ENCODE results near the gene PLA2G4D.
A peak's percentile ranks its signal among the peaks of the same experiment; 100 is the strongest.

The PLA2G4D gene

DNA sequence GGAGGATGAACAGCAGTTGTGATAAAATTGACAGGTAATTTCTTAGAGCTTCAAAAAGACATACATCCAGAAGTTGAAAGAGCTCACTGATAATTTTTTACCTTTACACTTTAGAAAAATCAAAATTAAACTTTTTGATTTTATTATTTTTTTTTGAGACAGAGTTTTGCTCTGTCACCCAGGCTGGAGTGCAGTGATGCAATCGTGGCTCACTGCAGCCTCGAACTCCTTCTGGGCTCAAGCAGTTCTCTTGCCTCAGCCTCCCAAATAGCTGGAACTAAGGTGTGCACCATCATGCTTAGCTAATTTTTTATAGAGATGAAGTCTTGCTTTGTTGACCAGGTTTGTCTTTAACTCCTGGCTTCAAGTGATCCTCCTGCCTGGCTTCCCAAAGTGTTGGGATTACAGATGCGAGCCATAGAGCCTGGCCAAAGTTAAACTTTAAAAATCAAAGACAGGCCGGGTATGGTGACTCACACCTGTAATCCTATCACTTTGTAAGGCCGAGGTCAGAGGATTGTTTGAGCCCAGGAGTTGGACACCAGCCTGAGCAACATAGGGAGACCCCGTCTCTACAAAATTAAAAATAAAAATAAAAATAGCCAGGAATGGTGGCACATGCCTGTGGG, 40.4 kb upstream of the PLA2G4D start:
- Mint-ChIP-seq H3K4me1 (no peaks in the 10 kb centered on the region), H3K27me3 (peaks cover 35% of the 10 kb centered on the region), H3K27ac (ENCODE audit: low read depth) (no peak overlapping the region), H3K36me3 (ENCODE audit: insufficient read depth) (no peaks in the 10 kb centered on the region), H3K4me3 (no peak overlapping the region), H3K9me3 (no peaks in the 10 kb centered on the region)
- DNase-seq (ENCODE audit: low spot score in 2 of 2) (no peak), ATAC-seq (replicated peaks; ENCODE audit: extremely low read depth, poor library complexity, severe bottlenecking) (no peak)

DNA sequence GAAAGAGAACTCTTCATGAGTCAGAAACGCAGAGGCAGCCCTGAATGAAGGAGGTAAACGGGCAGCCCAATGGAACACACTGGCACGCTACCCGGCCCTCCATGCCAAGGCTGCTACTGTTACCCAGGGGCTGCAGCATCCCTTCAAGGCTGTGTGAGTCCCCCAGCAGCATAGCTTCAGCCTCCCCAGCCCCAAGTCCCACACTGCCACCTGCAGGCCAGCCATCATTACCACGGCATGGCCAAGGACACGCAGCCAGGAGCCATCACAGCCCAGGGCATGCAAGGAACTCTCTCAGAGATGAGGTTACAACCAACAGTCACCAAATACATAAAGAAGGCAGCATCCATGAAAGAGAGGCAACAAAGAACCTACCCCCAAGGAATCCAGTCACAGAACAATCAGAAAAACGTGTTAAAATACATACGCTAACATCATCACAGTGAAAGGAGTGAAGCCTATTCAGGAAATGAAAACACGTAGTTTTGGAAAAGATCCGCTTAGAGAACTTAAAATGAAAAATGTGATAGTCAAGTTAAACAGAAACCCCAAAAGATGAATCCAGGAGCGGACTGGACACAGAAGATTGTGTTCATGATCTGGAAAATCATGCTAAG, 39.6 kb upstream of the PLA2G4D start:
- Mint-ChIP-seq H3K4me1 (no peaks in the 10 kb centered on the region), H3K27me3 (peaks cover 42% of the 10 kb centered on the region), H3K36me3 (ENCODE audit: insufficient read depth) (no peaks in the 10 kb centered on the region), H3K9me3 (no peaks in the 10 kb centered on the region), H3K27ac (ENCODE audit: low read depth) (no peak overlapping the region), H3K4me3 (no peak overlapping the region)
- DNase-seq (ENCODE audit: low spot score in 2 of 2) (peak in 1 of 2 donors; percentile 24), ATAC-seq (replicated peaks; ENCODE audit: extremely low read depth, poor library complexity, severe bottlenecking) (no peak)

DNA sequence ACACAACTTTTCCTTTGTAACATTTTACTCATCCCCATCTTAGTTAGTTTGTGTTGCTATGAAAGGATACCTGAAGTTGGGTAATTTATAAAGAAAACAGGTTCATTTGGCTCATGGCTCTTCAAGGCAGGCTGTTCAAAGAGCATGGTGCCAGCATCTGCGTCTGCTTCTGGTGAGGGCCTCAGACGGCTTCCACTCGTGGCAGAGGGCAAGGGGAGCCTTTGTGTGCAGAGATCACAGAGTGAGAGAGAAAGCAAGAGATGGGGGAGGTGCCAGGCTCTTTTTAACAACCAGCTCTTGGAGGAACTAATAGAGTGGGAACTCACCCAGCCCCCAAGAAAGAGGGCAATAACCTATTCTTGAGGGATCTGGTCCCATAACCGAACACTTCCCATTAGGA, 39.0 kb upstream of the PLA2G4D start:
- Mint-ChIP-seq H3K4me1 (no peaks in the 10 kb centered on the region), H3K27ac (ENCODE audit: low read depth) (no peak overlapping the region), H3K4me3 (no peak overlapping the region), H3K9me3 (no peaks in the 10 kb centered on the region), H3K36me3 (ENCODE audit: insufficient read depth) (no peaks in the 10 kb centered on the region), H3K27me3 (peaks cover 48% of the 10 kb centered on the region)
- no peak for ATAC-seq (replicated peaks; ENCODE audit: extremely low read depth, poor library complexity, severe bottlenecking)
- no peak for DNase-seq (ENCODE audit: low spot score in 2 of 2)

DNA sequence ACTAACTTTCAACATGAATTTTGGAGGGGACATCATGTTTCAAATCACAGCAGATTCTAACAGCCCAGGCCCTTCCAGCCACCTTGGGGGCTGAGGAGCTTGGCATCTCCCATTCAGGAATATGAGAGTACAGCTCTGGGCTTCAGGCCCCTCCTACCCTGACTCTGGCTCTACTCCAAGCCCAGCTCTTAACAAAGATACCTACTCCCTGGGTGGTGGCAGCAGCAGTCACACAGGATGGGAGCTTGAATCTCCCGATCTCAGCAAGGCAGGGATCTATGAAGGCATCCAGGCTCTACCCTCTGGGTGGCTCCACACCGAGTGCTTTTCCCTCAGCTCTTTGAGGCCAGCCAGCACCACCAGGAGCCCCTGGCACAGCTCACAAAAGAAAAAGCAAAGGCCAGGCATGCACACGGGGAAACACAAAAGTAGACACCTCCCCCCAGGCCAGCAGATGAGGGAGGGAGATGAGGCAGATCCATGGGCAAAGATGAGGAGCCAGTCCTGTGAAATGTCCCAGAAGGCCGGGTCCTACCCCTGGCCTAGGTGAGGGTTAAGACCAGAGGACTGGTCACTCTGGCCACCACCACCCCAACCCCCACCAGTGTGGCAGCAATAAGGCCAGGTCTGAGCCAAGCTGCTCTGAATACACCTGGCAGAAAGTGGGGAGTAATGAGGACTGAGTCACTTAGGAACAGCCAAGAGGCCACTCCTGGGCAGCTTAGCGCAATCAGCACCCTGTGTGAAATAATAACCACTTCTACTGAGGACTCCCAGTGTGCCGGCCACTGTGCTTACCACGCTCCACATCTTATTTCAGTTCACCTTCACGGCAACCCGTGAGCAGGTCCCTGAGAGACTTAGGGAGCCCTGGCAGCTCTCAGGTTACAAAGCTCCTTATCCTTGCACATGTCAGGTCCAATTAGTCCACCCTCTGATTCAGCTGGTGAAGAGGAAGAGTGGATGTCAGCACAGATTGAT, 37.8 kb upstream of the PLA2G4D start:
- Mint-ChIP-seq H3K4me3 (no peak overlapping the region), H3K27ac (ENCODE audit: low read depth) (no peak overlapping the region), H3K27me3 (peaks cover 60% of the 10 kb centered on the region), H3K9me3 (no peaks in the 10 kb centered on the region), H3K36me3 (ENCODE audit: insufficient read depth) (no peaks in the 10 kb centered on the region), H3K4me1 (no peaks in the 10 kb centered on the region)
- peak in 1 of 2 donors; percentile 9 for DNase-seq (ENCODE audit: low spot score in 2 of 2)
- ATAC-seq (replicated peaks; ENCODE audit: extremely low read depth, poor library complexity, severe bottlenecking): no peak

DNA sequence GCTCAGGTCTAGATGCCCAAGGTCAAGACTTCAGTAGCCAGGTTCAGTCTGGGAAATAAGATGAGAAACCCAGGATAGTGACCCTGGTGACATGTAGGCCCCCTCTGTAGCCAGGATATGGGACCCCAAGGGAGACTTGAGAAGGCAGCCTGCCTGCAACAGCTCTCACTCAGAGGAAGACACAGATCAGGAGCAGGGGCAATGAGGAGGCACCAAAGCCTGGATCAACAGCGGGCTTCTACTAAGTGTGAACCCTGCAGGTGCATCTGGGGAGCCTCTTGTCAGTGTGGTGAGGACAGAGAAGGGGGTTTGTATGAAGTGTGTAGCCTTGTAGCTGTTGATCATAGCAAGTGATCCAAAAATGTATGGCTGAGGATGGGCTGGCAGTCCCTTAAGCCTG, 36.6 kb upstream of the PLA2G4D start:
- Mint-ChIP-seq H3K4me3 (no peak overlapping the region), H3K27ac (ENCODE audit: low read depth) (no peak overlapping the region), H3K4me1 (no peaks in the 10 kb centered on the region), H3K27me3 (peaks cover 60% of the 10 kb centered on the region), H3K36me3 (ENCODE audit: insufficient read depth) (no peaks in the 10 kb centered on the region), H3K9me3 (no peaks in the 10 kb centered on the region)
- DNase-seq (ENCODE audit: low spot score in 2 of 2) (no peak), ATAC-seq (replicated peaks; ENCODE audit: extremely low read depth, poor library complexity, severe bottlenecking) (no peak)

DNA sequence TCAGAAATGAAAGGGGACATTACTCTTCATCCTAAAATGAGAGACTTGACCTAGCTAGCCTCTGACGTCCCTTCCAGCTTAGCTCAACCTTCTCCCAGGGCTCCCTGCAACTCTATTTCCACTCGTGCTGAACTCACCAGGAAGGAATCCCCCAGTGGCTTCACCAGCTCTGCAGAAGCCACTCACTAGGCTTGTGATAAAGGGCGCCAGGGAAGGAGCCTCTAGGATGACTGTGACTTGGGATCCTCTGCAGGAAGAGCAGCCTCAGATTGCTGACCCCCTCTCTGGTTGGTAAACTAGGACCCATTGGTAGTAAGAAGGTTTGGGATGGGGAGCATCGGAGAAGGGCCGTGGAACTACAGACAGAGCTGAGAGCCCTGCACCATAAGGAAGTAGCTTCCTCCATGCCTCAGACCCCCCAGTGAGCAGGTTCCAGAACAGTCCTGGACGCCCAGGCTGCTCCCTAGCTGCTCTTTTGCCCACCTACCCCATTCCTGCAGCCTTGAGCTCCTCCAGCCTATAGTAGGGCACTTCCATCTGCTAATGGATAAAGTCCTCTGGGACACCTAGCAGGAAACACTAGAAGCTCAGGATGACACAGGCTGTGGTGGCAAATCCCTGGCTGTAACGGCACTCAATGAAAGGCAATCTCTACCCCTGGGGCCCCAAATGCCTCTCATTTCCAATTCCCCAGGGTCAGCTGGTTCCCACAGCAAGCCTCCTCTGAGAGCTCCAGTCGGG, 36.1 kb upstream of the PLA2G4D start:
- no peak overlapping the region for H3K27ac Mint-ChIP-seq (ENCODE audit: low read depth)
- H3K9me3 Mint-ChIP-seq: no peaks in the 10 kb centered on the region
- no peaks in the 10 kb centered on the region for H3K4me1 Mint-ChIP-seq
- no peaks in the 10 kb centered on the region for H3K36me3 Mint-ChIP-seq (ENCODE audit: insufficient read depth)
- DNase-seq (ENCODE audit: low spot score in 2 of 2) (no peak), ATAC-seq (replicated peaks; ENCODE audit: extremely low read depth, poor library complexity, severe bottlenecking) (no peak)
- no peak overlapping the region for H3K4me3 Mint-ChIP-seq
- H3K27me3 Mint-ChIP-seq: peaks cover 54% of the 10 kb centered on the region

DNA sequence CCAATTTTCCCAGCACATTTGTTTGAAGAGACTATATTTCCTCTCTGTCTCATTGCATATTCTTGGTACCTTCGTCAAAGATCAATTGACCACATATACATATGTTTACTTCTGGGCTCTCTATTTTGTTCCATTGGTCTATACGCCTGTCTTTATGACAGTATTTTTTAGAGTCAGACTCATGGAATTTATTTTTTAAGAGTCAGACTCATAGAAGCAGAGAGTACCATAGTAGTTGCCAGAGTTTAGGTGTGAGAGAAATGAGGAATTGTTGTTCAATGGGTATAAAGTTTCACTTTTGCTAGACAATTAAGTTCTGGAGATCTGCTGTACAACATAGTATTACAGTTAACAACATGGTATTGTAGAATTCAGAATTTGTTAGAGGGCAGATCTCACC, 35.0 kb upstream of the PLA2G4D start:
- no peaks in the 10 kb centered on the region for H3K36me3 Mint-ChIP-seq (ENCODE audit: insufficient read depth)
- H3K4me3 Mint-ChIP-seq: no peak overlapping the region
- H3K4me1 Mint-ChIP-seq: no peaks in the 10 kb centered on the region
- no peaks in the 10 kb centered on the region for H3K9me3 Mint-ChIP-seq
- H3K27ac Mint-ChIP-seq (ENCODE audit: low read depth): no peak overlapping the region
- DNase-seq (ENCODE audit: low spot score in 2 of 2) (no peak), ATAC-seq (replicated peaks; ENCODE audit: extremely low read depth, poor library complexity, severe bottlenecking) (no peak)
- peaks cover 52% of the 10 kb centered on the region for H3K27me3 Mint-ChIP-seq

DNA sequence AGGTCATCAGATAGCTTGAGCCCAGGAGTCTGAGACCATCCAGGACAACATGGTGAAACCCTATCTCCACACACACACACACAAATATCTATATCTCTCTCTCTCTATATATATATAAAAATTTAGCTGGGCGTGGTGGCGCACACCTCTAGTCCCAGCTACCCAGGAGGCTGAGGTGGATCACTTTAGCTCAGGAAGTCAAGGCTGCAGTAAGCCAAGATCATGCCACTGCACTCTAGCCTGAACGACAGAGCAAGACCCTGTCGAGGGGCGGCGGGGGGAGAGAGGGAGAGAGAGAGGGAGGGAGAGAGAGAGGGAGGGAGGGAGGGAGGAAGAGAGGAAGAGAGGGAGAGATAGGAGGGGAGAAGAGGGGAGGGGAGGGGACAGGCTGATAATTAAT, 34.1 kb upstream of the PLA2G4D start:
- Mint-ChIP-seq H3K36me3 (ENCODE audit: insufficient read depth) (no peaks in the 10 kb centered on the region), H3K27me3 (peaks cover 52% of the 10 kb centered on the region), H3K27ac (ENCODE audit: low read depth) (no peak overlapping the region), H3K9me3 (no peaks in the 10 kb centered on the region), H3K4me1 (no peaks in the 10 kb centered on the region), H3K4me3 (no peak overlapping the region)
- DNase-seq (ENCODE audit: low spot score in 2 of 2) (no peak), ATAC-seq (replicated peaks; ENCODE audit: extremely low read depth, poor library complexity, severe bottlenecking) (no peak)

DNA sequence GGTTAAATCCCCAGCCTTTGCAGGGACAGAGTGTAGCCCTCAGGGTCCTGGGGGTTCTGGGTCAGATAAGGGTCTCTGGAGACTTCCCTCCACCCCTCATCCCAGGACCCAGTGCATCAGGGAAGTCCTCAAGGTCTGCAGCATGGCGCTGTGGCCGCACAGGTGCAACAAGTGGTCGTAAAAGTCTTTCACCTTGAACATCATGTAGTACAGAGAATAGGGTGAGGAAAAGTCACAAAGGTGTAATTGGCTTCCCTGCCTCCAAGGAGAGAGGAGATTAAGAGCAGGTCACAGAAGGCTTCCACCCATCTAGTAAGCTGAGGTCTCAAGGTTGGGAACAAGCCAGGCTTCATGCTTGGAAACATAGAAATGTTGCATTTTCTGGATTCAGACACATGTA, 29.2 kb upstream of the PLA2G4D start:
- DNase-seq (ENCODE audit: low spot score in 2 of 2) (no peak), ATAC-seq (replicated peaks; ENCODE audit: extremely low read depth, poor library complexity, severe bottlenecking) (no peak)
- H3K27ac Mint-ChIP-seq (ENCODE audit: low read depth): no peak overlapping the region
- H3K9me3 Mint-ChIP-seq: no peaks in the 10 kb centered on the region
- H3K27me3 Mint-ChIP-seq: peaks cover 14% of the 10 kb centered on the region
- H3K4me1 Mint-ChIP-seq: no peaks in the 10 kb centered on the region
- H3K36me3 Mint-ChIP-seq (ENCODE audit: insufficient read depth): no peaks in the 10 kb centered on the region
- no peak overlapping the region for H3K4me3 Mint-ChIP-seq

DNA sequence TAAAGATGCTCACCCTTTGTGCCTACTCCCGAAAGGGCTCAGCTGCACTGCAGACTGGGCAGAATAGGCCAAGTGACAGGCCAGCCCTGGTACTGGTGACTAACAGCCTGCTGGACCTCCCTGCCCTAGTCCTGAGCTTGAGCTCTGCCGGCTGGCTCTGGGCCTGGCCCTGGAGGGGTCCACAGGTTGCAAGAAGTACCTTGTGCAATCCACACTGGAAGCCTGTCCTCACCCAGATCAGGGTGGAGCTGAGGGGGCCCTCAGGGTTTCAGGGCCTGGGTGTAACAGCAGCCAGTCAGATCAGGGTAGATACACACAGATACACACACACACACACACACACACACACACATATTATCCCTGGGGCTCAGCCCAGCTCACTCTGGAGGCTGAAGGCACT, 27.3 kb upstream of the PLA2G4D start:
- no peak overlapping the region for H3K27ac Mint-ChIP-seq (ENCODE audit: low read depth)
- no peaks in the 10 kb centered on the region for H3K9me3 Mint-ChIP-seq
- ATAC-seq (replicated peaks; ENCODE audit: extremely low read depth, poor library complexity, severe bottlenecking) (no peak), DNase-seq (ENCODE audit: low spot score in 2 of 2) (no peak)
- no peaks in the 10 kb centered on the region for H3K27me3 Mint-ChIP-seq
- H3K4me3 Mint-ChIP-seq: no peak overlapping the region
- H3K4me1 Mint-ChIP-seq: no peaks in the 10 kb centered on the region
- H3K36me3 Mint-ChIP-seq (ENCODE audit: insufficient read depth): no peaks in the 10 kb centered on the region

DNA sequence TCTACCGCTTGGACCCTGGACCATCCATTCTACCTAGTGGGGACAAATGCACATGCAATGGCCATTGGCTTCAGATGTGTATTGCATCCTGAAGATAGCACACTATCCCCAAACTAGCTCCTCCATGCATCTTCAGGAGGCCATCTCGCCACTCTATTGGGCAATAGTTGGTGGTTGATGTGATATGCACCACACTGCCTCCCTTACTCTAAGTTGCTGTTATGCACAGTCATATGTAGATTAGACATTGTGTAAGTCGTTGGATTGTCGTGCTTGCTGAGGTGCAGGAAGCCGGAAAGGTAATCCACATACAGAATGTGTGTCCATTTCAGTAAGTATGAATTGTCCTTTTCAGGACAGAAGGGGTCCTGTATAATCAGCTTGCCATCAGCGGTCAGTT, 26.7 kb upstream of the PLA2G4D start:
- H3K9me3 Mint-ChIP-seq: no peaks in the 10 kb centered on the region

DNA sequence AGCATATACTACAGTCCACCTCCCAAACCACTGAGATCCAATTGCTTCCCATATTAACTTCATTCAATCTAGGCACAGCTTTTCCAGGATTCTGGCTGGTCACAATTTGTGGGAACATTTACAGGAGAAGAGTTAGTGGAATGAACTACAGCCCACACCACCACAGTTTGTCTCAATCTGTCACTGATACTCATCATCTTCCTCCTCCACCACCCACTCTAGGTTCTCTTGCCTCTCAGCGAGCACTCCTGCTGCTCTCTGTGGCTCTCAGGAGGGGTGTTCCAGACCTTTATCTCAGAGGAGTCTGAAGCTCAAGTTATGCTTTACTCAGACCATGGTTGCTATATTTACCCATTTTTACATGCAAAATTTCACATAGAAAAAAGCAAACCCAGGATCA, 25.9 kb upstream of the PLA2G4D start:
- ATAC-seq (replicated peaks; ENCODE audit: extremely low read depth, poor library complexity, severe bottlenecking) (no peak), DNase-seq (ENCODE audit: low spot score in 2 of 2) (no peak)
- H3K27ac Mint-ChIP-seq (ENCODE audit: low read depth): no peak overlapping the region
- H3K36me3 Mint-ChIP-seq (ENCODE audit: insufficient read depth): no peaks in the 10 kb centered on the region
- no peak overlapping the region for H3K4me3 Mint-ChIP-seq
- H3K9me3 Mint-ChIP-seq: no peaks in the 10 kb centered on the region
- no peaks in the 10 kb centered on the region for H3K4me1 Mint-ChIP-seq
- no peaks in the 10 kb centered on the region for H3K27me3 Mint-ChIP-seq

More for the DNA sequence above, 26.7 kb upstream of the PLA2G4D start:
- H3K4me1 Mint-ChIP-seq: no peaks in the 10 kb centered on the region
- DNase-seq (ENCODE audit: low spot score in 2 of 2) (no peak), ATAC-seq (replicated peaks; ENCODE audit: extremely low read depth, poor library complexity, severe bottlenecking) (no peak)
- no peaks in the 10 kb centered on the region for H3K27me3 Mint-ChIP-seq
- no peak overlapping the region for H3K4me3 Mint-ChIP-seq
- no peaks in the 10 kb centered on the region for H3K36me3 Mint-ChIP-seq (ENCODE audit: insufficient read depth)
- H3K27ac Mint-ChIP-seq (ENCODE audit: low read depth): no peak overlapping the region
